ENCODE measurements around the gene ITSN2.
"Not testable (repeated sequence)": the region's sequence is repeated elsewhere in the genome, so short reads cannot be mapped to it uniquely, and the experiment has no call there.

Gene ITSN2

GRCh38 chr2:24214880-24215279, 145.5 kb downstream of the ITSN2 start:
- no peak for DNase-seq (ENCODE audit: low spot score)

GRCh38 chr2:24211408-24211807, 148.9 kb downstream of the ITSN2 start:
- no peak for DNase-seq (ENCODE audit: low spot score)

DNA sequence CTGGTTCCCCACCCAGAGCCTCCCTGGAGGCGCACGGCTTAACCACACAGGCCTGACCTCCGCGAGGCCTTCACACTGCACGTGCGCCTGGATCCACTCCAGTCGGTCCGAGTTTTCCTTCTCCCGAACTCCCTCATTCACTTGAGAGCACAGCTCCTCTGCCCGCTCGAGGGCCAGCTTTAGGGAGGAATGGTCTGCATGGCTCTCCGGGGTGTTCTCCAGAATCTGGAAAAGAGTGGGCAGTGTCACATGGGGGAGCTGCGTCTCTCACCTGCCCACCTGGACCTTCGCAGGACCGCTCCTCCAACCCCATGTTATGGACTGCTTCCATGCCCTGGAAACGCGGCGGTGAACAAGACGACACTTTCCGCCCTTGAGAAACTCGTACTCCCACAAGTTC, 149.6 kb downstream of the ITSN2 start:
- no peak for DNase-seq (ENCODE audit: low spot score)

DNA sequence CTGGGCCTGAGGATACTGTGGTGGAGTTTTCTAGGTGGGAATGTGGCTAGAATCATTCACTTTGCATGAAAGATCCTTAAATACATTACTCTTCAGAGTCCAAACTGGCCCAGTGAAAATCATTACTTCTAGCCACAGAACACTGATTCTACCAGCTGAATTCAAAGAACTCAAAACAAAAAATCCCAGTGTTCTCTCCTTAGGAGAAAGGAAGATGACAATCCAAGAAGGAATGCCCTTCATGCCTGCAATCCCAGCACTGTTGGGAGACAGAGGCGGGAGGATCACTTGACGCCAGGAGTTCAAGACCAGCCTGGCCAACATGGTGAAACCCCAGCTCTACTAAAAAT, 150.3 kb downstream of the ITSN2 start:
- DNase-seq (ENCODE audit: low spot score): no peak

DNA sequence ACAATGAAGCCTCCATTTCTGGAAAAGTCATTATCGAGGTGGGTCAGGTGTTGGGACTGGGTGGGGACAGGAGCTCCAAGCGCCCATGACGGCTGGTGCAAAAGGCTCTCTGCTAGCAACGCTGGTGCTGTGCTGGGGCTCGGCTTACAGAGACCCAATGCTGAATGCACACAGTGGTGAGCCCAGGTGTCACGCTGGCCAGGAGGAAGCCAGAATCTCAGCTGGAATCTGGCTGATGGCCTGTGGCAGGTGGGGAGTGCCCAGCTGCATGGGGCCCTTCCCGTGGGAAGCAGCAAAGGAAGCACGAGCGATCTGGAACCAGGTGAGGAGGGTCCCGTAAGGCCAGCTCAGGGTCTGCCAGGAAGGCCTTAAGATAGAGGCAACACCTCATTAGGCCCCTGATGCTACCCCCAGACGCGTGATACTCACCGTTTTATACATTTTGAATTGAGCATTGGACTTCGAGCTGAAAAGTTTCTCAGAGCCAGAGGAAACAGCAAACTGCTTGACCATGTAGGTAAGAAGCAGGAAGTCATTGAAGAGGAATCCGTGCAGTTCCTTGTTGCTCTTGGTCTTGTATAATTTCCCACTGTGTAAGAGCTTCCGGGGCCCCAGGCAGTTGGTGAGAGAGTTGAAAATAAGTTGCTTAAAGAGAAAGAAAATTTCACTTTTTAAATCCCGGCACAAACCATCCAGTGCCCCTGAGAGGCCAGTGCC, 150.8 kb downstream of the ITSN2 start:
- DNase-seq (ENCODE audit: low spot score): no peak

DNA sequence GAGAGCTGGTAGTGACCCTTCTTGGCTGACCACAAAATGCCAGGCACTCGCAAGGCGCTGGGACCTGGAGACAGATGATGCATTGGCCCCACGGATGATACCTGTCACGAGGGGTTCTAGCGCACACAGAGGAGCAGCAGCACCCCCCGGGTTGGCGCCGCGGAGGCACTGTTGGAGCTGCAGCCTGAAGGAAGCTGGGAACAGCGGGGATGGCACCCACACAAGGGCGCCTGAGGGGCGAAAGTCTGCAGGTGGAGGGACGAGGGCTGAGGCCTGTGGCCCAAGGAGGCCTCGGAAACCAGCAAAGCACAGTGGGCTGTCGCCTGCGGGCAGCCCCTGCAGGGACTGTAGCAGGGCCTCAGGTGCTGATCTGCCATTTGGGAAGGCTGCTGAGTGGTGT, 151.8 kb downstream of the ITSN2 start:
- DNase-seq (ENCODE audit: low spot score): no peak

- no peak for DNase-seq (ENCODE audit: low spot score)
Measured at GRCh38 chr2:24207359-24207758, 153.0 kb downstream of the ITSN2 start.

DNA sequence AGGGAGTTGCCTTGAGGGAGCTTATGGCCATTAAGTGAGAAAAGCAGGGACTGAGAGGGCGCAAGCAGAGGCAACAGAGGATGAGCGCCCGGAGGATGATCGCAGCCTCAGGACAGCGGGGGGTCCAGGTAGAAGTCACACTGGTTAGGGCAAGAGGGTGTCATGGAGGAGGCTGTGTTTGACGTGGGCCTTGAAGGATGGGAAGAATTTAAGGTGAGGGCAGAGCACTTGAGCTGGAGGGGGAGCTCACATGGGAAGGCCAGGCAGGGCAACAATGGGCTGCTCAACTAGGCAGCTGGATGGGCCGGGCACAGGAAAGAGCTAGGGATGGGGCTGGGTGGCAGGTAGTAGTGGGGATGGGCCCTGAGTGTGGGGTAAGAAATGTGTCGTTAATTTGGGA, 153.6 kb downstream of the ITSN2 start:
- DNase-seq (ENCODE audit: low spot score): no peak

GRCh38 chr2:24206242-24206641, 154.1 kb downstream of the ITSN2 start:
- DNase-seq (ENCODE audit: low spot score): no peak

DNA sequence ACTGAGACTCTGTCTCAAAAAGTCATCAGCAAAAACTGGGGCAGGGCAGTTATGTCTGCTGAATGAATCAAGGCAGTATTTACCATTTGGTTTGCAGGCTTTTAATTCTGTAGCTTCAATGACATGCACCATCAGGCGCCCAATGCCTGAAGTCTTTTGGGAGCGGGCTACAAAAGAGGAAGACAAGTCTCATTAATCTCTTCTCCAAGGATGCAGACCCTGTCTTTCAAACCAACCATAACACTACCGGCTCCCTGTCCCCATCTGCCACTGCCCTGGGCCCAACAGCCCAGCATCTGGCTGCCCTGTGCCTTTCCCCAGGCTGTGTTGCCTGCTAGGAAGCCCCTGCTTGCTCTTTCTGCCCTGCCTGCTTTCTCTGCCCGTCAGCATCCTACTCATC, 155.2 kb downstream of the ITSN2 start:
- DNase-seq (ENCODE audit: low spot score): no peak

- no peak for DNase-seq (ENCODE audit: low spot score)
Measured at GRCh38 chr2:24204505-24204904, 155.8 kb downstream of the ITSN2 start.

DNA sequence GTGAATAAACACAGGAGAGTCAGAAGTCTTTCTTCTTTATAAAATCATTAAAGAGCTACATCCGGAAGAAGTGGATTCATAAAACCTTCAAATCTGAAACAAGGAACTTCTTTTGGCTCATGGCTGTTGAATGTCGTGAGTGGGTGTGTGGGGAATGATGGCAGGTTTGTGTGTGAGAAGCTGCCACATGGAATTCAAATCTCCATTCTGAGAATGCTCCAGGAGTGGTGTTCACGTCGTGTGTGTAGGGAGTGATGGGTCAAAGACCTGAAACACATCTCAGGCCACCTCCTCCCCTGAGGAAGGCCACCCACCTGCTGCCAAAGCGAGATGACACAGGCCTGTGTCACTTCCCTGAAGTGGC, 156.6 kb downstream of the ITSN2 start:
- no peak for DNase-seq (ENCODE audit: low spot score)

- no peak for DNase-seq (ENCODE audit: low spot score)
Measured at GRCh38 chr2:24203029-24203786, 157.1 kb downstream of the ITSN2 start.

GRCh38 chr2:24200799-24201198, 159.5 kb downstream of the ITSN2 start:
- DNase-seq (ENCODE audit: low spot score): no peak

DNA sequence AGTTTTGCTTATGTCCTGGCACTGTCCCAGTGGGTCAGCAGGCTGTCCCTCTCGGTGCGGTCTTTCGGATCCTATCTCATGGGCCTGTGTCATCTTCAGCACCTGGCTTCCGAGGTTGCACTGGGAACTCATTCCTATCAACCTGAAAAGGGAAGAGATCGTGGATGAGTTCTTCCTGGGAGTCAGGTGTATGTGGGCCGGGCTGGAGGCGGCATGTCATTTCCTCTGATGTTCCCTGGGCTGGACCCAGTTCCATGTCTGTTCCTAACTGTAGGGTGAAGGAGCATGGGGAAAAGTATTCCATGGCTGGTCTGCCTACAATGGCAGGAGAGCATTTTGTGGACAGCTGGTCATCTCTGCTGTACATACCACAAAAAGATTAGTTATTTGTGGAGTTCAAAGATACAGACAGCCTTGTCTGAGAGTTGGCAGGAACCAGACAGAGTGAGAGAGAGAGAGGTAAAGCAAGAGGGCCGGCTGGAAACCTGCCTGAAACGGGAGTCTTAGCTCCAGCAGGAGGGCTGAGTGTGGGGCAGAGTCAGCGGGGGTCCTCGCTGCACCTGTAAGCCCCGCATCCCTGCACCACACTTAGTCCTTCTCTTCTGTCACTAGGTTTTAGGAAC, 160.3 kb downstream of the ITSN2 start:
- no peak for DNase-seq (ENCODE audit: low spot score)

- DNase-seq (ENCODE audit: low spot score): not testable (repeated sequence)
Measured at GRCh38 chr2:24197213-24197612, 163.1 kb downstream of the ITSN2 start.

- DNase-seq (ENCODE audit: low spot score): no peak
Measured at GRCh38 chr2:24191848-24192247, 168.5 kb downstream of the ITSN2 start.

- no peak for DNase-seq (ENCODE audit: low spot score)
Measured at GRCh38 chr2:24191156-24191555, 169.2 kb downstream of the ITSN2 start.

- no peak for DNase-seq (ENCODE audit: low spot score)
Measured at GRCh38 chr2:24190503-24190902, 169.8 kb downstream of the ITSN2 start.

DNA sequence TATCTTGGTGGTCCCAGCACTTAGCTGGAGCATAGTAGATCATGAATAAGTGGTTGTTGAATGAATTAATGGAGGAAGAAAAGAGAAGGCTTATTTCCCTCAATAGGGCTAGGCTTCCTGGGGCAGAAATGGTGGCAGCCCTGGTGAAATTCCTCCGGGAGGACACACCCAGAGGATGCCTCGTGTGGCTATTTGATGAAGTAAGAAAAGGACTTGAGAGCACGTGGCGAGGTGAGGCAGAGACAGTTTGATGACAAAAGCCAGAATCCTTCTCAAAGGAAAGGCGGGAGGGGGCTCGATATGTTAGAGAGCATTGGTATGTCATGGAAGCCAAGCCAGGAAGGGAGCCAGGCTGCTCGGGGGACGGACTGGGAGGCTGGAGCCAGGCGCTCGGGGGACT, 170.8 kb downstream of the ITSN2 start:
- DNase-seq (ENCODE audit: low spot score): no peak

DNA sequence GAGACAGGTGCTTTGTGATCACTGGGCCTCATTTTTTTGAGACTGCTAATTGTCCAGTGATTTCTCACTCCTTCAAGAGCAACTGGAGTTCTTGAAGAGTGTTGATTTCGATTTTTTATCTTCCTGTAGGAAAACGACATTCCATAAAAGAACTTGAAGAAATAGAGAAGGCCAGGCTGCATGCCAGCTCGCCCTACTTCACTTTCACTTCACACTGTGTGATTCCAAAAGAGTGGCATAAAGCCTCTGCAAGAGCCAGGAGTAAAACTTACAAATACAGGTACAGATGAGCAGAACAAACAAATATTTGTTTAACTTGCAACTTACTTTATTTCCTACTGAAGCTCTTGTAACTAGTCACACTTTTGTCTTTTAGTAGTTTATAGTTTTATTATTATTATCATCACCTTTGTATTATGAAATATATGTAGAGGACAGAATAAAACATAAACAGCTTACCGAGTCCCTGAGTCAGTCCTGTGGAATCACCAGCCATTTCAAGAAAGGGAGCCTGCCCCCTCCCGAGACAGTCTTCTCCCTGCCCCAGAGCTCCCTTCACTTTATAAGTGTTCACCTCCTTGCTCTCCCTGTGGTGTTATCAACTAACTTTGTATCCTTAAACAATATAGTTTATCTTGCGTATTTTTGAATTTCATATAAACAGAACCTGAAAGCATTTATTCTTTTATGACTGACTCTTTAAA, 176.8 kb downstream of the ITSN2 start:
- no peak for DNase-seq (ENCODE audit: low spot score)

GRCh38 chr2:24182507-24182906, 177.8 kb downstream of the ITSN2 start:
- no peak for DNase-seq (ENCODE audit: low spot score)

DNA sequence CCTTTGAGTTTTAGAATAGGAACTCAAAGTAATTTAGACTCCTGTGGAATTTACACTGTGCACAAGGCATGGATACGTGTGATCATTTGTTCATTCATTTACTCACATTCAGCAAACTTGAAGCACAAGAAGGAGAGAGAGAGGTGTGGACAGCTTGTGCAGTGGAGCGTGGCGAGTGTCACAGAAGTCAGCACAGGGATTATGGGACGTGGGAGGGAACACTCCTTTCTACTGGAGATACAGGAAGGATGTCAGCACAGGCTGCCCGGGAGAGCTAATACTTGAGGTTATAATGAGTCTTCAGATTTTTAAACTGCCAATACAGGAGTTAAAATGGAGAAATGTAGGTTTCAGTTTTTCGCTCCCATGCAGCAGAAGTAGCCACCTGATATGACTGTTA, 178.5 kb downstream of the ITSN2 start:
- DNase-seq (ENCODE audit: low spot score): no peak
